Measurements from ENCODE around the gene CEP85. TPM values are rescaled to one million over a fixed set of nuclear protein-coding genes. Genes with fewer than 3 reads are reported as not detected.

The CEP85 gene
- total and polyA plus RNA-seq, 9 of the 15 experiments (the other 6 are each of a cell fraction or from before 2014, with no cell fraction given): 42.1 to 140 (median 92.6) TPM

DNA sequence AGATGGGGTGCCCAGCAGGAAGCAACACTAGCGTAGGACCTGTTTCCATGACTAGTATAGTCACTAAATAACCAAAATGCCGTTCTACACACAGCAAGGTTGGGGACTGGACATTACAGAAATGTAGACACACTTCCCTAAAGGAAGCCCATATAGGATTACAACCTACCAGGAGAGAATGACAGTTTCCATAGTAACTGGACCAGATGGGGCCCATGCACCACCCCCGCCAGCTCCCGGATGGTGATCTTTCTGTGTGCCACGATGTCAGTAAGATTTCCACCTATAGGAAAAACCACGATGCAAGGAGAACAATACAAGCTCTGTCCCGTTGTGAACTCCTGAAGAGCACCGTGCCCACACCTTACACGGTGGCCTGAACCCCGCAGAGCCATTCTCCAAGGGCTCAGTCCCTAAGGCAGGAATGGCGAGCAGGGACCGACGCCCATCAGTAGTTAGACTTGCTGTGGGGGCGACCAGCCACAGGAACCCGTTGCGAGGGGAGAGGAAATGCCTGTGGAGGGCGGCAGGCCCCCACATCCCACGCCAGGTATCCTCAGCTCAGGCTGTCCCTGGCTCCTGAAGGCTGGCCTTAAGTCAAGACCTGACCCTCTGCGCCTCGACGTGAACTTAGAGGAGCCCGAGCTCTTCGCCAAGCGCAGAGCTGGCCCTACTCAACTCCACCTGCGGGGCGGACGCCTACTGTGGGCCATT is 13.6 kb upstream of the CEP85 start:
- FAIRE-seq (no peak), DNase-seq (ENCODE audit: extremely low read depth in 1 of 4, low spot score in 3 of 4) (no peak), ATAC-seq (0 out of 3 replicates have a peak, but pooled peaks have one; percentile 15)
- POLR2A ChIA-PET: interaction anchor here (0.7 to 3.0 kb wide), 8 partner anchors 8 to 44 kb away, joined by 3 to 14 read pairs (median 4); partner anchors contain the start of gene CEP85
- no peak for TF ChIP-seq ZFP1 (CRISPR knock-in tag; IDR thresholded peaks at IDR 0.05)
- TF ChIP-seq RFX1 (IDR thresholded peaks at IDR 0.05): peak; percentile 72
- TF ChIP-seq, protein P1, sequence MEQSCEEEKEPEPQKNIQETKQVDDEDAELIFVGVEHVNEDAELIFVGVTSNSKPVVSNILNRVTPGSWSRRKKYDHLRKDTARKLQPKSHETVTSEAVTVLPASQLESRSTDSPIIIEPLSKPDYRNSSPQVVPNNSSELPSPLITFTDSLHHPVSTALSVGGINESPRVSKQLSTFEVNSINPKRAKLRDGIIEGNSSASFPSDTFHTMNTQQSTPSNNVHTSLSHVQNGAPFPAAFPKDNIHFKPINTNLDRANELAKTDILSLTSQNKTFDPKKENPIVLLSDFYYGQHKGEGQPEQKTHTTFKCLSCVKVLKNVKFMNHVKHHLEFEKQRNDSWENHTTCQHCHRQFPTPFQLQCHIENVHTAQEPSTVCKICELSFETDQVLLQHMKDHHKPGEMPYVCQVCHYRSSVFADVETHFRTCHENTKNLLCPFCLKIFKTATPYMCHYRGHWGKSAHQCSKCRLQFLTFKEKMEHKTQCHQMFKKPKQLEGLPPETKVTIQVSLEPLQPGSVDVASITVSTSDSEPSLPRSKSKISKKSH (CRISPR knock-in tag; IDR thresholded peaks at IDR 0.05): no peak
- no peak for TF ChIP-seq ZNF133 (CRISPR knock-in tag; IDR thresholded peaks at IDR 0.05)
- no peak for TF ChIP-seq CHD2 (IDR thresholded peaks at IDR 0.05; ENCODE audit: low read depth, low read length)
- no peak for TF ChIP-seq DIDO1 (tag; IDR thresholded peaks at IDR 0.05; ENCODE audit: low read depth)
- no peak for TF ChIP-seq ZEB2 (IDR thresholded peaks at IDR 0.05)
- no peak for TF ChIP-seq KLF10 (CRISPR knock-in tag; IDR thresholded peaks at IDR 0.05)
- WGBS (ENCODE audit: insufficient coverage, low coverage, missing lambda C conversion rate): 45% methylated on average over 27 of the region's 27 CpGs
- CTCF ChIA-PET (ENCODE audit: low intra/inter-chr PET ratio): no interaction called here
- no peaks in the 10 kb centered on the region for H4K20me1 ChIP-seq (replicated peaks; ENCODE audit: control insufficient read depth, insufficient read depth, low read length)
- no peaks in the 10 kb centered on the region for H3K9me1 ChIP-seq (ENCODE audit: control insufficient read depth, insufficient read depth, low read length)
- no peak overlapping the region for H3K4me3 ChIP-seq
- in situ Hi-C loops (cut with MboI) (no loop called here), intact Hi-C loops (cut with micrococcal nuclease) (no loop called here)
- no peak overlapping the region for H3K4me2 ChIP-seq (ENCODE audit: insufficient read depth, low read length)
- no peak overlapping the region for H3K27ac ChIP-seq (ENCODE audit: extremely low read depth, low read depth, low read length)
- no peaks in the 10 kb centered on the region for H3K79me2 ChIP-seq (ENCODE audit: control insufficient read depth, insufficient read depth, low read length)
- BruUV-seq (replicated peaks): no TSS peak
- H3K9me3 ChIP-seq (replicated peaks; ENCODE audit: control insufficient read depth, insufficient read depth, low read depth, low read length): no peaks in the 10 kb centered on the region
- no peaks in the 10 kb centered on the region for H3K36me3 ChIP-seq (ENCODE audit: control insufficient read depth, insufficient read depth, low read length)
- H3K9ac ChIP-seq (ENCODE audit: insufficient read depth in 1 of 2, low read depth in 2 of 2, low read length in 2 of 2): peak overlapping the region in 1 of 2 experiments; percentile 62; a peak in 2 of 4 replicates
- H2AFZ ChIP-seq (ENCODE audit: low read depth, low read length): peak overlapping the region; percentile 27; the same call in 1 of the 2 replicates
- peaks cover 0 to 20% of the 10 kb centered on the region in 2 experiments; a peak in 3 of 5 replicates for H3K4me1 ChIP-seq (replicated peaks in 1 of 2; ENCODE audit: control insufficient read depth in 2 of 2, insufficient read depth in 2 of 2, low read length in 2 of 2)
- 0 out of 5 replicates have a peak, but pooled peaks cover 0 to 3% of the 10 kb centered on the region in 2 experiments for H3K27me3 ChIP-seq (ENCODE audit: control insufficient read depth in 2 of 2, insufficient read depth in 2 of 2, low read length in 2 of 2)

Data from K562 (cell line).